ENCODE results near the gene TMED10.
"Not testable (repeated sequence)": the region's sequence is repeated elsewhere in the genome, so short reads cannot be mapped to it uniquely, and the experiment has no call there.

The TMED10 gene

DNA sequence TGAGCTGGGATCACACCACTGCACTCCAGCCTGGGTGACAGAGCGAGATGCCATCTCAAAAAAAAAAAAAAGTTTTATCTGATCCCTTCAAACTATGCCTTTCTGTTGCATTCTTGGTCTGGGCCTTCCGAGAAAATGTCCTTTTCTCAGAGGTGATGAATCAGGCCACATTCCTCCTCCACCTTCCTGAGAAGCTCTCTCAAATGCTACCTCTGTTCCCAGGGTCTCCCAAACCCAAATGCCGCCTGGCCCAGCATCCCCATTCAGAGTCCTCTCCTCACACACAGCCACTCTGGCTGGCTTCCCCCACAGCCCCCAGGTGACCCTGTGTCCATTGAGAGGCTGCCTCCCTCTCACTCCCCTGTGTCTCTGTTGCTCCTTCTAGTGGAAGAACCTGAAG, 19.7 kb upstream of the TMED10 start:
- DNase-seq, result no peak

DNA sequence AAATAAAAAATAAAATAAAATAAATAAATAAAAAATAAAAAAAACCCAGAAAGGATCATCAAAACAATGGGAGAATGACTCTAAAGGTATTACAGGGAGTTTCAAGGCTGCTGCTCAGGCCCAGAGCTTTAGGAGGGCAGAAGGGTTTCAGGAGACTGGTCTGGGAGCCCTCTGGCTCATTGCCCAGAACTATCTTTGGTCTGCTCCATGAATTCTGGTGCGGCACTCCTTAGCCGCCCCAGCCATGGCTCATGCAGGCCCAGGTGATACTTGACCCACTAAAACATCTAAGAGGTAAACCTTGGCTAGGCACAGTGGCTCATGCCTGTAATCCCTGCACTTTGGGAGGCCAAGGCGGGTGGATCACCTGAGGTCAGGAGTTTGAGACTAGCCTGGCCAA, 14.7 kb upstream of the TMED10 start:
- no peak for DNase-seq

DNA sequence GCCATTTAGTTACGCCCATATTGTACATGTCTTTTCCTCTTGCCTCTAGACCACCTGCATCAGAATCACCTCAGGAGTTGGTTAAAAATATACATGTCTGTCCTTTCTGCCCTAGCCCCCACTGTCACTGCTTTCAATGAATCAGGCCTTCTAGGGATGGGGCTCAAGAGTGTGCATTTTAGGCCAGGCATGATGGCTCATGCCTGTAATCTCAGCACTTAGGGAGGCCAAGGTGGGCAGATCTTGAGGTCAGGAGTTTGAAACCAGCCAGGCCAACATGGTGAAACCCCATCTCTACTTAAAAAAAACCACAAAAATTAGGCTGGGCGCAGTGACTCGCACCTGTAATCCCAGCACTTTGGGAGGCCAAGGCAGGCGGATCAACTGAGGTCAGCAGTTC, 13.6 kb upstream of the TMED10 start:
- no peak for DNase-seq

DNA sequence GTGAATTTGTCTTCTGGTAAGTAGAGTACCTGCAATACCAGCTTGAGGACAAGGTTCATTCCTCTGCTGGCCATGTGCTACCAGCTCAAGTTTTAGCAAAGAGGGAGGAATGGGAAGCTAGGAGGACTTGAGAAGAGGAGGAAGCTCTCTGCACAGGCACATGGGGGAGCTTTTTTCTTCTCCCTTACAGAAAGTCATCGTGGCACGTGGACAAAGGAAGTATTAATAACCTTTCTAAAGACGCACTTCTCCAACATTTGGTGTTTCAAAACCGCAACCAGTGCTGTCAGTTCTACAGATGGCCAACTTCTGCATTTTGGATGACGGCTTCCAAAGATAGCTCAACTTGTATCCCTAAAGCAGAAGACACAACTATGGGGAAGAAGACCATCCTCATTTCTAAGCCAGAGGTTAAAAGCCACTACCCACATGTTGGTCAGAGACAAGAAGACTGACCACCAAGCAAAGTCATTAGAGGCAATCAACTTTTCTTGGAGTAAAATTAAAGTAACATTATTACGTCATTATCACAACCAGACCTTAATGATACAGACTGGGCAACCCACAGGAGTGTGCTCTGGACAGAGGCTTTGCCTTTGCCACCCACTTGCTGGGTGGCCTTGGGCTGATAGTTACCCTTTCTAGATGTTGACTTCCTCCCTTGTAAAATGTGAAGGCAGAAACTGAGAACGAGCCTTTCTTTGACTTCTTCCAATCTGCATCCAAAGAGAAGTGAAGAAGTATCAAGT, 12.3 kb upstream of the TMED10 start:
- no peak for DNase-seq

DNA sequence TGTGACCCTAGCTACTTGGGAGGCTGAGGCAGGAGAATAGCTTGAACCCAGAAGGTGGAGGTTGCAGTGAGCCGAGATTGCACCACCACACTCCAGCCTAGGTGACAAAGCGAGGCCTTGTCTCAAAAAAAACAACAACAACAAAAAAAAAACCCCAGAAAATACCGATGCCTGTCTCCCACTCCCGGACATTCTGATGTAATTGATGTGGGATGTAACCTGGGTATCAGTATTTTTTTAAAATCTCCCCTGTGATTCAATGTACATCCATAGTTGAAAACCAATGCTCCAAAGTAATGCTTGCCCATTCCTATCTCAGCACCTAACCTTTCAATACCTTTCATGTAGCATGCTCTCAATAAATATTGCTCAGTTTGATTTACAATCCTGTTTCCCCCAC, 11.7 kb upstream of the TMED10 start:
- DNase-seq, result no peak

DNA sequence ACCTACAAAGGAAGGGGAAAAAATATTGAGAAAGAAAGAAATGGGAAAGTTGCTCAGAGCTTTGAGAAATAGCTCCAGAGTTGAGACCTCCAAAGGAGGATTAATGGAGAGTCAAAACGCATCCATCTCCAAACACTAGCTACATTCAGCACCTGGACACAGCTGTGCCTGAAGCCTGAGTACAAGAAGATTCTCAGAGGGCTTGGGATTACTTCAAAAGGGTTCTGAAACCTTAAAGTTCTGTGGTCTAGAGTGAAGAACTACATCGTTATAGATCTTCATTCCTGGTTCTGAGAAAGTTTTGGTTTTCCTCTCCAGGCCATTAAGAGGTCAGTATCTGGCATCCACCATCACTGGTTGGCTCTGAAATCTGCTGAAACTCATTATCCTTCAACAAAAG, 10.5 kb upstream of the TMED10 start:
- no peak for DNase-seq

DNA sequence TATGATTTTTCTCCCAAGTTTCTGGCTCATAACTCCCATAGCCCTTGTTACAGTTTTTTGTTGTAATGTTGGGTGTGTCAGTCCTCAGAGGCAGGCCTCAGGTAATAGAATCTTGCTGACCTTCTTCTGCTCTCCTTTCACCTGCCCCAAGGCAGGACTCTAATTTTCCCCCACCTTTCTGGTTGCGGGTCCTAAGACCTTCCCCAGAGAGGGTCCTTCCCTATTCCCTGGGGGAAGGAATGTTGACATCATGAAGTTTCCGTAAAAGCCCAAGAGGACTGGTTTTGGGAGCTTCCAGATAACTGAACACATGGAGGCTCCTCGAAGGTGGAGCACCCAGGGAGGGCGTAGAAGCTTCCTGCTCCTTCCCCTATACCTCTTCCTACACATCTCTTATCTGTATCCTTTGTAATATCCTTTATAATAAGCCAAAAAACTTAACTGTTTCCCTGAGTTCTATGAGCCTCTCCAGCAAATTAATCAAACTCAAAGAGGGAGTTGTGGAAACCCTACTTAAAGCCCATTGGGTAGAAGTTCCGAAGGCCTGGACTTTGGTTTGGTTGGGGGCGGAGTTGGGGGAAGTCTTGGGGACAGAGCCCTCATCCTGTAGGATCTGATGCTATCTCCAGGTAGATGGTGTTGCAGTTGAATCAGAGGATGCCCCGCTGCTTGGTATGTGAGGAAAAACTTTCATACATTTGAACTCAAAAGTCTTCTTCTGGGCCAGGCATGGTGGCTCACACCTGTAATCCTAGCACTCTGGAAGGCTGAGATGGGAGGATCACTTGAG, 9.0 kb upstream of the TMED10 start:
- no peak for DNase-seq

DNA sequence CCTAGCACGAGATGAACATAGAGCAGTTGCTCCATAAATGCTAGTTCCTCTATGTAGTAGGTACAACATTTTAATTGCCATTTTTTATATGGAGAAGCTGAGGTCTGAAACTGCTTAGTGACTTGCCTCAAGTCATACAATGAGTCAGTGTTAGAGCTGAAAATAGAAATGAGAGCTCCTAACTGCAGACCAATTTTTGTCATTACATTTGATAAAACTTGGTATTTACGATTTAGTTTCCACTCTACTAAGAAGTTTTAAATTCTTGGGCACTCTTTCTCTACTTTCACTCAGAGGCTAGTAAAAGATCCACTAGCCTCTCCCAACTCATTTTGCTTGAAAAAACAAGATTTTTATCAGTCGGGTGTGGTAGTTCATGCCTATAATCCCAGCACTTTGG, 8.1 kb upstream of the TMED10 start:
- DNase-seq, result no peak

DNA sequence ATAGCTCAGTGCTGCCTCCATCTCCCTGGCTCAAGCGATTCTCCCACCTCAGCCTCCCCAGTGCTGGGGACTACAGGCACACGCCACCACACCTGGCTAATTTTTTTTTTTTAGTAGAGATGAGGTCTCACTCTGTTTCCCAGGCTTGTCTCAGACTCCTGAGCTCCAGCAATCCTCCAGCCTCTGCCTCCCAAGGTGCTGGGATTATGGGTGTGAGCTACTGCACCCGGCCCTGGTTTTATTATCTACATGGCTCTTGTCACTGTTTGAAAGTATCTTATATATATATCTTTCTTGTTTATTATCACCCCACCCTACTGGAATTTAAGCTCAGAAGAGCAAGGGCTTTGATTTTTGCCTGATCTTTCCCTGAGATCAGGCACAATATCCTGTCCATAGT, 7.6 kb upstream of the TMED10 start:
- no peak for DNase-seq

DNA sequence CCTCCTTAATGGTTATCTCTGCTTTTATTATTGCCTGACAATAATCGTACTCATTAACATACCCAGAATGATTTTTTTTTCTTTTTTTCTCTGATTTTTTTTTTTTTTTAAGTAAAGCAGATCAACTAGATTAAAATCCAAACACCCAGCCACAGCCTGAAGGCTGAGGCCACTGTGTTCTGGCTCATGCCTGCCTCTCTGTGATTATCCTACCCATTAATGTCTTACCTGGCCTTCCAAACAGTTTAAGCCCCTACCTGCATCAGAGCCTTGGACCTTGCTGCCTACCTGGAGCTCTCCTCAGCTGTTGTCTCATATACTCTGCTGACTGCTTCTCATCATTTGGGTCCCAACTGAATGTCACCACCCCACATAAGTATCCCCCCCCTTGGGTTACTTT, 6.8 kb upstream of the TMED10 start:
- DNase-seq, result no peak

DNA sequence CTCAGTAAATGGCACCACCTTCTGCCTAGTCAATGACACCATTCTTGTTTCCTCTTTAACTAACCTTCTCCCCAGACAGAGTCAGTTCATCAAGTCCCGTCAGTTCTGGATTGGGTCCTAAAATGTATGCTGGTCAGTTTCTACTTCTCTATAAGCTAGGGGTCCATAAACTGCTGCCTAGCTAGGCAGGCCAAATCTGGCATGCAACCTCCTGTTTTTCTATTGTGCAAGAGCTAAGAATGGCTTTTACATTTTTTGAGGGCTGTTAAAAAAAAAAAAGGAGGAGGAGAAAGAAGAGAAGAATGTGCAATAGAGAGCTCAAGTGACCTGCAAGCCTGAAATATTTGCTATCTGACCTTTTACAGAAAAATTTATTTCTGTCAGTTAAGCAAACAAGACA, 6.4 kb upstream of the TMED10 start:
- no peak for DNase-seq

DNA sequence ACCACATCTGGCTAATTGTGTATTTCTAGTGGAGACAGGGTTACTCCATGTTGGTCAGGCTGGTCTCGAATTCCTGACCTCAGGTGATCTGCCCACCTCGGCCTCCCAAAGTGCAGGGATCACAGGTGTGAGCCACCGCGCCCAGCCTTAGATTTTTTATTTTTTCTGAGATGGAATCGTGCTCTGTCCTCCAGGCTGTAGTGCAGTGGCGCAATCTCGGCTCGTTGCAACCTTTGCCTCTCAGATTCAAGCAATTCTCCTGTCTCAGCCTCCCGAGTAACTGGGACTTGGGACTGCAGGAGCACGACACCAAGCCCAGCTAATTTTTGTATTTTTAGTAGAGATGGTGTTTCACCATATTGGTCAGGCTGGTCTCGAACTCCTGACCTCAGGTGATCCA, 5.8 kb upstream of the TMED10 start:
- DNase-seq, result not testable (repeated sequence)

DNA sequence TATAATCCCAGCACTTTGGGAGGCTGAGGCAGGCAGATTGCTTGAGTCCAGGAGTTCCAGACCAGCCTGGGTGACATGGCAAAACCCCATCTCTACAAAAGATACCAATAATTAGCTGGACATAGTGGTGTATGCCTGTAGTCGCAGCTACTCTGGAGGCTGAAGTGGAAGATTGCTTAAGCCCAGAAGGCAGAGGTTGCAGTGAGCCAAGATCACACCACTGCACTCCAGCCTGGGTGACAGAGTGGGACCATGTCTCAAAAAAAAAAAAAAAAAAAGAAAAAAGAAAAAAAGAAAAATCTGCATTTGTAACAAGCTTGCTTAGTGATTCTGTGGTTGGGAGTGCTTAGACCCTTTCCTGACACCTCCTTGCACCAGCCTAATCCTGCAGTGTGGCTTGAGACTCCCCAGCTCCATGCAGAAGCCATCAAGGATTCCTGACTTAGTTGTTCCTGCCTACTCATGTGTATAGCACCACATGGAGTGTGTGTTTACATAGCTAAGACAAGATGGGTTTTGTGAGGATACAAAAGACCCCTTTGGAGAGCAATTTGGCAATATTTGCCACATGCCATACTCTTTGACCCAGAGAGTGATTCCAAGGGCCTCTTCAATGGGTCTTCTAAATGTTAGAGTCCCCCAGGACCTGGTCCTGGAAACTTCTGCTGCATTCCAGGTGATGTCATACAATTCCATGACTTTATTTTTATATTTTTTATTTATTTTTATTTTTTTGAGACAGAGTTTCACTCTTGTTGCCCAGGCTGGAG, 5.1 kb upstream of the TMED10 start:
- no peak for DNase-seq

DNA sequence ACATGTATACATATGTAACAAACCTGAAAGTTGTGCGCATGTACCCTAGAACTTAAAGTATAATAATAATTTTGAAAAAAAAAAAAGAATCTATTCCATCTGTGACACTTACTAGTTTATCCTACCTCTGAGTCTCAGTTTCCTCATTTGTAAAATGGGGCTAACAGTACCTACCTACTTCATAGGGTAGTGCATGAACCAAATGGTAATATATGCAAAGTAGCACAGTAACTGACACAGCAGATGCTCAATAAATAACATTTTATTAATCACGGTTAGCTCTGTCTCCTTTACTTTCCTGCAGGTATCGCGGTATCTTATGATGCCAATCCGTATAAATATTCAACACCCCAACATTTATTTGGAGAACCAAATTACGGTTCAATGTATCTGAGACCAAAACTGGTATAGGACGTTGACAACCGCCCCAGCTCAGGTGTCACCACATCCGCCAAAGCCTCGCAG, 703 bp downstream of the TMED10 start:
- DNase-seq, result no peak

DNA sequence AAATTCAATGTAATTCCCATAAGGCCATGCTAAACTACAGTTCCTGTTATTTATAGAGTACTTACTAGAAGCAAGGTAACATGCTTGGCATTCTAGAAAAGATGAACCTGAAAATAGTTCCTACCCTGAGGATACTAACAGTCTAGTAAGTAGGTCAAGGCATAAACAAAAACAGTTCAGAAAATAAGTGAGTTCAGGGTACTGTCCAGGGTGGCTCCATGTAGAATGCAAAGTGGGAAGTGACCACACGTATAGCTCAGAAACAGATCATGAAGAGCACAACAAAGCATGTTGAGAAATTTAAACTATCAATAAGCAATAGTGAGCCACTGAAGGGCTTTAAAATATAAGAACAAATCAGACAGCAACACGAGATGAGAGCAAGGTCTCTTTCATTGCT, 2.3 kb downstream of the TMED10 start:
- DNase-seq, result no peak

DNA sequence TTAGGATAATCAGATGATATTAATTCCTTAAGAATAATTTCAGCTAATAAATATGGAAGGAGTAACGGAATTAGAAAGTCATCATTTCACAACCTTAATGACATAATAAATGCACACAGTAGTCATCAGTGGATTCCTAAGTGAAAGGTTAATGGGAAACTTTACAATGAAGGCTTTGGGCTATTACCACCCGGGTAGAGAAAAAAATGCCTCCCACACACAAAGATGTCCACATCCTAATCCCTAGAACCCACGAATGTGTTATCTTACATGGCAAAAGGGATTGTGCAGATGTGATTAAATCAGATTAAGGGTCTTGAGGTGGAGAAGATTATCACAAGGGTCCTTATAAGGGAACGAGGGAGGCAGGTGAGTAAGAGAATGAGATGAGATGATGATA, 5.6 kb downstream of the TMED10 start:
- no peak for DNase-seq

DNA sequence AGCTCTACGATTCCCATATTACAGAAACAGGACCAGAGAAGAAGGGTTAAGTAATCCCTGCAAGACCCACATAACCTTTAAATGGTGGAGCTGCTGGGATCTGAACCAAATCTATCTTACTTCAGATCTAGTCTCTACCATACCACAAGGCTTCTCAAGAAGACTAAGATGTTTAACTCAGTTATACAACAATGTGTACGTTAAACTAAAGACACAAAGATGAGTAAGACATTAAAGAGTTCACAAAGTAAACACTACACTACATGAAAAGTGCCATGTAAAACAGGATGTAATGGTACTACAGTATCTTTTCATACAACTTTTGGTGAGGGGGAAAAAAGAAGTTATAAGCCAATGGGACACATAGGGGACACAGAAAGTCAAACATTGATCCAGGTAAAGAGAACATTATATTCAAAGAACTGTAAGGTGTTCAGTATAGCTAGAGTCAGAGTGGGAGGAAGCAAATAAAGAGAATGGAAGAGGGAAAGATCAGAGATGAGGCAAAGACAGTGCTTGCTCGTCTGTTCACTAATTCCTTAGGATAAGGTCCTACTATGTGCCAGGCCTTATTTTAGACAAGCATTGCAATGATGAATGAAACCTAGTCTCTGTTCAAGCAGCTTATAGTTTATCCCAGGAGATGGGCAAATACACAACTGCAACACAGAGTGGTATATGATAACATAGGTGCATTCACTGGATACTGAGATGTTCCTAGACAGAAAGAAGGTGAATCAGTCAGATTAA, 7.7 kb downstream of the TMED10 start:
- DNase-seq, result no peak

DNA sequence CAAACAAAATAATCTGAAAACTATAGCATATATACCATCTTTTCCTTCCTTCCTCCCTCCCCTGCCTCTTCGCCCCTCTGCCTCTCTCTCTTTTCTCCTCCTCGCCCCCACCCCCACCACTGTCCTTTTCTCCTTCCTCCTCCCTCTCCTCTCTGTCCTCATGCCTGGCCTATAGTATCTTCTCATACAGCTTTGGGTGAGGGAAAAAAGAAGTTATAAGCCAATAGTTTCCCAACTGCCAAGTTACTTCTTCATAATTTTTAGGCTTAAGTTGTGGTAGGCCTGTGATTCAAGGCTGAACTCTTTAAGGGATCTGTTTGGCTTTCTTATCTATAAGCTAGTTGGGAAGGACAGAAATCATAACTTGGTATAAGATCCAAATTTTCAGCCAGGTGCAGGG, 9.1 kb downstream of the TMED10 start:
- DNase-seq, result no peak

DNA sequence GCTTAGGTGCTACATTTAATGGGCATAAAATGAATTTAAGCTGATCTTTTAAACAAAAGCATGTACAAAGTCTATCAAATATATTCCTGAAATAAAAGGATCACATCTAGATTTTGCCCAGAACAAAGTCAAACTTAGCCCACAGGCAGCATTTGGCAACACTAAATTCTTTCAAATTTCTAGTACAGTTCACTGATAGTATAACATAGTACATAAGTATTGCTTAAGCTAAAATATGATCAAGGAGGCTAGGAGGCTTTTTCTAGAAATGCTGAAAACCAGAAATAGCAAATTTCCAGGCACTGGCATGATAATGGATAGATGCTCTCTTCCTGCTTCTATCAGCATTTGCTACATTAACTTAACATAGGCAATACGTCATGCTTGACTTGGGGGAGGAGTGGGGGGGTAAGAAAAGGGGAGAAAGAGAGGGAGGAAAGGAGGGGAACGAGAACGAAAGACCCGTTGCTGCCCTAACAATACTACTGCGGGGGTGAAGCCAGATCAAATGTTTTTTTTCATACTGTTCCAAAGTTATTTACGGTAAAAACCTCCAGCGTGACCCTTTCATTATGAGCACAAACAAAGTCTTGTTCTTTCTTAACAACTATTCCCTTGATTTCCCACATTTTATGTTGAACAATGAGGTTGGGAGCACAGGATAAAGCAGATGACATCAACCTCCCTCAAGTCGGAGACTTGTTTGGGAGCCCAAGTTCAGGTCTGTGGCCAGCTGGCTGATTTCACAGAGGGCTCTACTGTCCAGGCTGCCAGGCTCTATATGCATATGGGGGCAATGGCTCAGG, 10.6 kb downstream of the TMED10 start:
- no peak for DNase-seq

DNA sequence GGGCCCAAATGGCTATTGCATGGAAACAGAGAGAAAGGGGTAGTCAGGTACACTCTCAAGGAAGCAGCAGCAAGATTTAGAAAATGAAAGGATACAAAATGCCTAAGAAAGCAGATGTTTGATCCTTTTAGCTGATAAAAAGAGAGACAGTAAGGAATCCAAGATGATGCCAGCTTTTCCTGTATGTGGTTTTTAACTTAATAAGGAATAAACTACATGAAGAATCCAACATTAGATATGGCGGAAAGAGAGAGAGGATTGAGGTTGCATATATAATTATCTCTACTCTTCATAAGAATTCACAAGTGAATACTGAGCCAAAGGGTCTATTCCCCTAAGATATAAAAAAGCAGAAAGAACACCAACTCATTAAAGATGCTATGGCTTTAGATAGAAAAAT, 11.6 kb downstream of the TMED10 start:
- DNase-seq, result no peak

DNA sequence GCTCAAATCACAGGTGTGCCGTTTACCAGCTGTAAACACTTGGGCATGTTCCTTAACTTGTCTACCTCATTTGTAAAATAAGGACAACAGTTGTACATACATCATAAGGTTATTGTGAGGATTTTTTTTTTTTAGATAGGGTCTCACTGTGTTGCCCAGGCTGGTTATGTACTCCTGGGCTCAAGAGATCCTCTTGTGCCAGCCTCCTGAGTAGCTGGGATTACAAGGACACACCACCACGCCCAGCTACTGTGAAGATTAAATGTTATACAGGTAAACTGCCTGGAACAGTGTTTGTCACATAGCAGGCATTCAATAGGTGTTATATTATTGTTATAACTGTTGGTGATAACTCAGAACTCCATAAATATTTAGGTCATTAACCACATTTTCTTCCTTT, 12.7 kb downstream of the TMED10 start:
- DNase-seq, result no peak

DNA sequence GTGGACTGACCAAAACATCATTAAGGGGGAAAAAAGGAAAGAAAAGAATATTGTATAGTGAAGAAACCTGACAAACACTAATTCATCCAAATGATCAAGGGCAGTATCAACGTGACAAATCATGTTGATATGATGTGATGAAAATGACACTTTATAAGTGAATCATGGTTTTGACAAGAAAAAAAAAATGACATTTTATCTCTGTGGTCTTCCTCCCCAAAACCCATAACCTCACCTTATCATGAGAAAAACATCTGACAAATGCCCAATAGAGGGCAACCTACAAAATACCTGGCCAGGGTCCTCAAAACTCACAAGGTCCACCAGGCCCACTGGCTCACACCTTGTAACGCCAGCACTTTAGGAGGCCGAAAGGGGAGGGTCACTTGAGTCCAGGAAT, 13.8 kb downstream of the TMED10 start:
- DNase-seq, result no peak

Data from right kidney (tissue), 1 donor.